Calu3 (cell line): ENCODE results near the gene DPP6. TPM values are rescaled to one million over a fixed set of nuclear protein-coding genes. Genes with fewer than 3 reads are reported as not detected.

Experiments used
- BruUV-seq: library from RNA; stranded (reverse); fragments of 400-500 nt; replicated peaks from 2 replicates; lab custom pipeline; 2021; lab: Mats Ljungman, UMichigan
- CTCF ChIA-PET: fragments of 300-600 bp; sonication (Branson Sonifier 250); formaldehyde crosslinking; loops from one replicate; lab custom pipeline; 2022; ENCODE audit warnings: antibody characterized with exemption; lab: Charles Lee
- DNase-seq: peaks from one replicate; pipeline ENCODE4 v3.0.0; 2022
- H3K27ac Mint-ChIP-seq: one replicate; pipeline ENCODE4 v1.8.0; 2022; ENCODE audit warnings: mixed read lengths; ENCODE audit not compliant: unreplicated experiment
- H3K27me3 Mint-ChIP-seq: one replicate; pipeline ENCODE4 v1.8.0; 2022; ENCODE audit warnings: mixed read lengths; ENCODE audit not compliant: unreplicated experiment
- H3K36me3 Mint-ChIP-seq: one replicate; pipeline ENCODE4 v1.8.0; 2022; ENCODE audit warnings: mild to moderate bottlenecking, moderate library complexity, mixed read lengths; ENCODE audit not compliant: insufficient read depth, unreplicated experiment
- H3K4me1 Mint-ChIP-seq: one replicate; pipeline ENCODE4 v1.8.0; 2022; ENCODE audit warnings: mild to moderate bottlenecking, low read depth, mixed read lengths; ENCODE audit not compliant: unreplicated experiment
- H3K4me3 Mint-ChIP-seq: one replicate; pipeline ENCODE4 v1.8.0; 2022; ENCODE audit warnings: mild to moderate bottlenecking, low read depth, moderate library complexity, mixed read lengths; ENCODE audit not compliant: unreplicated experiment
- H3K9me3 Mint-ChIP-seq: one replicate; pipeline ENCODE4 v1.8.0; 2022; ENCODE audit warnings: low read depth, mixed read lengths; ENCODE audit not compliant: unreplicated experiment
- CTCF ChIP-seq: fragments of 200-600 bp; IDR thresholded peaks from one replicate; pipeline ENCODE4 v1.8.0; 2022; ENCODE audit warnings: antibody characterized with exemption; ENCODE audit not compliant: unreplicated experiment
- intact Hi-C: fragments of 100-400 bp; cut with micrococcal nuclease; formaldehyde crosslinking; loops from one replicate; pipeline ENCODE4 v1.10.0; 2022; ENCODE audit not compliant: unreplicated experiment
- total RNA-seq: library from RNA; stranded (reverse); gene quantifications from 2 replicates; pipeline ENCODE4 v1.2.3, GENCODE V29; 2022

DPP6 gene
- total RNA-seq, 1 experiment from 2014 or later = not detected

DNA sequence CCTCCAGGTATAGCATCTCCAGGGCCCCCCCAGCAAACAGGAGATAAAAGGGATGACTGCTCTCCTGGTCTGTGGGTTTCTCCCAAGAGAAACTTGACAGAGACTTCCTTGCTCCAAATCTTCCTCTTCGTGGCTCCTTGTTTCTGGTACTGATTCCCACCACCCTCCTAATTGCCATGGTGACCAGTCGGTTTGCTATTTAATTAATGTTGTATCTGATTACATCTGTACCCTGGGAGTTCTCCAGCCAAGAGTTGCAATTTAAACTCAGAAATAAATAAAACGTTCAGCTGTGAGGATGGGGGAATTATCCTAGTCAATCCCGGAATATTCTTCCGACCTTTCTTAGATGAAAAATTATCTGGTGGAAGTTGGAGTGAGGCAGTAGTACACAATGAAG is 686.0 kb downstream of the DPP6 start:
- H3K27ac Mint-ChIP-seq = no peak overlapping the region
- no peaks in the 10 kb centered on the region for H3K4me1 Mint-ChIP-seq
- intact Hi-C loops = no loop called here
- no peaks in the 10 kb centered on the region for H3K27me3 Mint-ChIP-seq
- DNase-seq = no peak
- H3K9me3 Mint-ChIP-seq = peaks cover 22% of the 10 kb centered on the region
- BruUV-seq = no TSS peak
- CTCF ChIA-PET = no interaction called here
- no peaks in the 10 kb centered on the region for H3K36me3 Mint-ChIP-seq
- TF ChIP-seq CTCF = no peak
- no peak overlapping the region for H3K4me3 Mint-ChIP-seq

DNA sequence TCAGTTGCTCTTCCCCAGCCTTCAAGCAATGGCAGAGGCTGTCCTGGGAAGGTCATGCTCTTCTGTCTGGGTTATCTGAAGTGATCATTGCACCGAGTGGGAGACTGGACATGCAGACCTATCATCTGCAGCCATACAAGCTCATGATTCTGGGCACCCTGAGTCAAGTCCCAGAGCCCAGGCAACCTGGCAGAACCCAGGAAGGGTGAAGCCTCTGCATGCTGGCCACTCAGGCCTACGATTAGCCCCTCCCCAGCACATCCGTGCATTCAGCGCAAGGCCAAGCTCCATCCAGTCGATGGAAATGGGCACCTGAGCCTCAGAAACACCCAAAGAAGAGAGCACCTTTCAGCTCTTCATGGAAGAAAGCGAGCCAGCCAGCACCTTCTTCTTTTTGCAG is 688.9 kb downstream of the DPP6 start:
- intact Hi-C loops = no loop called here
- CTCF ChIA-PET = no interaction called here
- no peak for DNase-seq
- Mint-ChIP-seq H3K27me3 (no peaks in the 10 kb centered on the region), H3K4me1 (no peaks in the 10 kb centered on the region), H3K4me3 (no peak overlapping the region), H3K9me3 (peaks cover 20% of the 10 kb centered on the region), H3K27ac (no peak overlapping the region), H3K36me3 (no peaks in the 10 kb centered on the region)
- BruUV-seq = no TSS peak
- TF ChIP-seq CTCF = no peak

DNA sequence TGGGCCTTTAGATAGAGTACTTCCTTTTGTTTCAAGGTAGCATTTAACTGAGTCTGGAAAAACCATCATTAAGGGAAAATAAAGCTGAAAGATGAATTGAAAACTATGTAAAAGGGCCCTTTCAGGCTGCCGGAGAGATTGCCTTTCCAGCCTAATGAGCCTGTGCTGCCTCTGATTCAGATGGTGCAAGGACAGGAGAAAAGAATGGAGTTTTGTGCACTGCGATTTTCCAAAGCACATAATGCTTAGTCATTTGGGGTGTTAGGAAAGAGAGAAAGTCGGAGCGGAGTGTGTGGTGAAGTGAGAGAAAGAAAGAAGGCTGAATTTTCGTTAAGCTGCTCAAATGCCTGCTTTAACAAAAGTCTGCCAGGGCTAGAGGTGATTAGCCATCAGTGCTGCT is 691.0 kb downstream of the DPP6 start:
- no peak overlapping the region for H3K27ac Mint-ChIP-seq
- H3K9me3 Mint-ChIP-seq = peaks cover 20% of the 10 kb centered on the region
- no peak for TF ChIP-seq CTCF
- CTCF ChIA-PET = interaction anchor here (0.6 kb wide), 1 partner anchor 456 kb away, joined by 4 read pairs; no protein-coding TSS in a partner anchor
- H3K36me3 Mint-ChIP-seq = no peaks in the 10 kb centered on the region
- H3K27me3 Mint-ChIP-seq = no peaks in the 10 kb centered on the region
- BruUV-seq = no TSS peak
- H3K4me3 Mint-ChIP-seq = no peak overlapping the region
- intact Hi-C loops = no loop called here
- no peak for DNase-seq
- H3K4me1 Mint-ChIP-seq = no peaks in the 10 kb centered on the region

- Mint-ChIP-seq H3K4me1 (no peaks in the 10 kb centered on the region), H3K36me3 (no peaks in the 10 kb centered on the region), H3K4me3 (no peak overlapping the region), H3K9me3 (peaks cover 13% of the 10 kb centered on the region), H3K27ac (no peak overlapping the region), H3K27me3 (no peaks in the 10 kb centered on the region)
- no TSS peak for BruUV-seq
- peak; percentile 25 for DNase-seq
- intact Hi-C loops = no loop called here
- CTCF ChIA-PET = no interaction called here
- peak; percentile 50 for TF ChIP-seq CTCF
Measured at GRCh38 chr7:154744256-154744860, 692.2 kb downstream of the DPP6 start.
